Measurements from ENCODE around the gene PPP1R14D. TPM values are rescaled to one million over a fixed set of nuclear protein-coding genes. Genes with fewer than 3 reads are reported as not detected.

PPP1R14D gene
- total RNA-seq, 4 donors from 2014 or later = 0.68 TPM; not detected in 3

DNA sequence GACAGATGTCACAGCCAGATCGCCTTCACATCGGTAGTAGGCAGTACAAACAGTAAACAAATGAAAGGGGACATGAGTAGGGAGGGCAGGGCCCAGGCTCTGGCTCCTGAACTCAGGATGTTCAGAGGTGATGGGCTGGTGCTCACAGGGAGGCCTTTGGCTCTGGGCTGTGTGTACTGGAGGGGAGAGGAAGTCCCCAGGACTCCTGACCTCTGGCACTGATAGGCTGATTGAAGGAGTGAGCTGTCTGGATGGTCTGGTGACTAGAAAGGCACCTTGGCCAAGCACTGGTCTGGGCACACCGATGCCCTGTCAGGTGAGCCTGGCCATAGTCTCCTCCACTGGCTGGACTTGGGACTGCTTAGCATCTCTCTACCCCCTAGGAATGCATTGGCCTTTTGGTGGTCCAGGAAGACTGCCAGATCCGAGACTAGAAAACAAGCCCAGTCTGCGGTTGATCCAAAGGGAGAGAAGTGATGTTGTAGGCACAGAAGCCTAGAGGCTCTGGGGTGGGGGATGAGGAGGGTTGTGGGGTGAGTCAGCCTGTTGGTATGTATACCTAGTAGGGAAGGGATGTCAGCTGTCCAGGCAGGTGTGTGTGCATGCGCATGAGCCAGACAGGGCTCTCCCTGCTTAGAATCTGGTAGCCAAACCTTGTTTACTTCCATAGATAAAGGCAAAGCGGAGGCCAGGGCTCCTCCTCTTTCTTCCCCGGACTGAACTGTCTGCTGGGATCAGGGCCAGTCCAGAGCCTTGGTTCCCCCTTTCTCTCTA is 17.2 kb upstream of the PPP1R14D start:
- intact Hi-C loops (cut with DNase I) = no loop called here
- DNase-seq = no peak
- Histone ChIP-seq H3K4me1 (peaks cover 16 to 71% (median 33%) of the 10 kb centered on the region in 3 donors), H3K27me3 (peaks cover 0 to 34% (median 0%) of the 10 kb centered on the region in 4 donors), H3K9me3 (no peaks in the 10 kb centered on the region), H3K4me3 (peak overlapping the region; percentile 59 to 80 (median 72)), H3K27ac (peak overlapping the region; percentile 80 to 97 (median 93)), H3K36me3 (peaks cover 0 to 31% (median 0%) of the 10 kb centered on the region in 3 donors)
- 42 to 47% methylated on average over 2 to 7 of the region's 8 CpGs for WGBS, 2 donors
- TF ChIP-seq CTCF (IDR thresholded peaks at IDR 0.05) (no peak), POLR2A (IDR thresholded peaks at IDR 0.05) (peak in 1 of 4 donors; percentile 63)

DNA sequence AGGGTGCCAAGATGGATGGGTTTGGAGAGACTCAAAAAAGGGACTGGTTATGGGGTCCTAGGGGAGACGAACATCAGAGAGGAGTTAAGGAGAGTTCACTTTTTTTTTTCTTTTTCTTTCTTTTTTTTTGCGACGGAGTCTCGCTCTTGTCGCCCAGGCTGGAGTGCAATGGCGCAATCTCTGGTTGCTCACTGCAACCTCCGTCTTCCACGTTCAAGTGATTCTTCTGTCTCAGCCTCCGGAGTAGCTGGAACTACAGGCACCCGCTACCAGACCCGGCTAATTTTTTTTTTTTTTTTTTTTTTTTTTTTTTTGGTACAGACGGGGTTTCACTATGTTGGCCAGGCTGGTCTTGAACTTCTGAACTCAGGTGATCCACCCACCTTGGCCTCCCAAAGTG is 16.5 kb upstream of the PPP1R14D start:
- intact Hi-C loops (cut with DNase I) = no loop called here
- Histone ChIP-seq H3K36me3 (peaks cover 0 to 27% (median 0%) of the 10 kb centered on the region in 3 donors), H3K4me1 (peaks cover 16 to 71% (median 33%) of the 10 kb centered on the region in 3 donors), H3K27ac (peak overlapping the region; percentile 91 to 97 (median 94)), H3K9me3 (no peaks in the 10 kb centered on the region), H3K27me3 (peaks cover 0 to 34% (median 0%) of the 10 kb centered on the region in 4 donors), H3K4me3 (peak overlapping the region; percentile 59 to 80 (median 72))
- no peak for DNase-seq
- 27% methylated on average over 11 to 12 of the region's 12 CpGs for WGBS, 2 donors
- TF ChIP-seq CTCF (IDR thresholded peaks at IDR 0.05) (no peak), POLR2A (IDR thresholded peaks at IDR 0.05) (no peak)

- Histone ChIP-seq H3K4me1 (peaks cover 16 to 71% (median 33%) of the 10 kb centered on the region in 3 donors), H3K36me3 (peaks cover 0 to 27% (median 0%) of the 10 kb centered on the region in 3 donors), H3K27me3 (peaks cover 0 to 34% (median 0%) of the 10 kb centered on the region in 4 donors), H3K4me3 (peak overlapping the region; percentile 59 to 80 (median 72)), H3K9me3 (no peaks in the 10 kb centered on the region), H3K27ac (peak overlapping the region; percentile 91 to 97 (median 94))
- no peak for DNase-seq
- TF ChIP-seq CTCF (IDR thresholded peaks at IDR 0.05) (no peak), POLR2A (IDR thresholded peaks at IDR 0.05) (no peak)
- 0% methylated on average over 4 to 9 of the region's 28 CpGs for WGBS, 2 donors
- intact Hi-C loops (cut with DNase I) = no loop called here
Measured at GRCh38 chr15:40844696-40845030, 16.2 kb upstream of the PPP1R14D start.

DNA sequence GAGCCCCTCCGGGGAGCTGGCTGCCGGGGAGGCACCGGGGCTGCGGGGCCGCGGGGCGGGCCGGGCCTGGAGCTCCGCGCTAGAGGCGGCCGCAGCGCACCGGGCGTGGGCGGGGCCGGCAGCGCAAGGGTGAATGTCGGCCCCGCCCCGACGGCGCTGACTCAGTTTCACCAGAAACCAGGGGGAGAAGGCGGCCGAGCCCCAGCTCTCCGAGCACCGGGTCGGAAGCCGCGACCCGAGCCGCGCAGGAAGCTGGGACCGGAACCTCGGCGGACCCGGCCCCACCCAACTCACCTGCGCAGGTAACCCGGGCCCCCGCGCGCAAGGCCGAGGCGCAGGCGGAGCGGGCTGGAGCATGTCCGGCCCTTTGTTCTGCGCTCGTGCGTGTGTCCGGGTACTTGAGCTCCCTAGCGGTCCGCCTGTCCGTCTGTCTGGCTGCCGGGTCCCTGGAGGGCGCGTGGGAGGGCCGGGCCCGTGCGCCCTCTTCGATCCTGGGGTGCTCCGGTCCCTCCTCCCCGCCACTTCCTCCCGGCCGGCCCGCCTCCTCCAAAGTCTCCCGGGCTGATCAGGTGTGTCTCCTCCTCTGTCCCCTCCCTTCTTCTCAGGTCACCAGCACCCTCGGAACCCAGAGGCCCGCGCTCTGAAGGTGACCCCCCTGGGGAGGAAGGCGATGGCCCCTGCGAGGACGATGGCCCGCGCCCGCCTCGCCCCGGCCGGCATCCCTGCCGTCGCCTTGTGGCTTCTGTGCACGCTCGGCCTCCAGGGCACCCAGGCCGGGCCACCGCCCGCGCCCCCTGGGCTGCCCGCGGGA is 15.6 kb upstream of the PPP1R14D start, which contains the start of gene SPINT1:
SPINT1 (plus strand) TSS at position 164 of the 811 bp plus-strand sequence; CDS start at position 671, 507 bp downstream.
- Histone ChIP-seq H3K9me3 (no peaks in the 10 kb centered on the region), H3K4me1 (peaks cover 16 to 71% (median 33%) of the 10 kb centered on the region in 3 donors), H3K27ac (peak within 1 kb of the TSS; percentile 91 to 97 (median 94)), H3K4me3 (peak within 1 kb of the TSS; percentile 59 to 80 (median 72)), H3K27me3 (peaks cover 0 to 34% (median 0%) of the 10 kb centered on the region in 4 donors), H3K36me3 (peaks cover 0 to 21% (median 0%) of the 10 kb centered on the region in 3 donors)
- intact Hi-C loops (cut with DNase I) = no loop called here
- WGBS, 2 donors = no CpG with 5 or more reads among the region's 89 CpGs
- no peak for DNase-seq
- TF ChIP-seq POLR2A (IDR thresholded peaks at IDR 0.05) (peak in 2 of 4 donors; percentile 41 to 69), CTCF (IDR thresholded peaks at IDR 0.05) (peak in 1 of 6 experiments; percentile 9)
